HG03135 (cell line): ENCODE measurements around the gene TMEM106C.

Experiments used
- ATAC-seq: cut with Tn5 transposase; IDR thresholded peaks from one replicate; pipeline ENCODE4 v1.9.1; 2021; ENCODE audit warnings: mild to moderate bottlenecking, moderate library complexity; ENCODE audit not compliant: unreplicated experiment

Gene TMEM106C

GRCh38 chr12:48013287-48013686 lies 49.9 kb downstream of the TMEM106C start:
- no peak for ATAC-seq

DNA sequence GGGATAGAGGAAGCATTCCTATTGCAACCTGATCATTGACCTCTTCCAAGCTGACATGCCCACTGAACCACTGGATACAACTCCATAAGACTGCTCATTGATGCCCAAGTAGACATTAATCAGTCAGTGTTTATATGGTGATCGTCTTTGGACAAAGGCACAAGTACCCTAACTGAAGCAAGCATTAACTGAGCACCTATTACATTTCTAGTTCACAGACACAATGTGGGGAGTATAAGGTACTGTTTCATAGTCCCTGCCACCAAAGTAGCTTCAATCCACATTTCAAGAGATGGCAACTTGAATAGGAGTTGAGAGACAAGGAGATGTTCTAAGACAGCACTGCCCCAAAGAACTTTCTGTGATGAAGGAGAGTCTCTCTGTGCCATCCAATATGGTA lies 51.7 kb downstream of the TMEM106C start:
- ATAC-seq: no peak

DNA sequence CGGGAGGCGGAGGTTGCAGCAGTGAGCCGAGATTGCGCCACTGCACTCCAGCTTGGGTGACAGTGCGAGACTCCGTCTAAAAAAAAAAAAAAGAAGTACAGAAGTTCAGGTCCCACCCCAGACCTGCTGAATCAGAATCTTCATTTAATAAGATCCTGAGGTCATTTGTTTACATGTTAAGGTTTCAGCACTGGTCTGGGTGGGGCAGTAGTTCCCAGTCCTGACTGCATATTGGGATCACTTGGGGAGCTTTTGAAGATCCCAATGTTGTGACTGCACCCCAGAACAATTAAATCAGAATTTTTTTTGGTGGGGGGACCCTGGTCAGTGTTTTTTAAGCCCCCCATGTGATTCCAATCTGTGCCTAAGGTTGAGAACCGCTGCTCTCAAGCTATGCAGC lies 52.6 kb downstream of the TMEM106C start:
- no peak for ATAC-seq

DNA sequence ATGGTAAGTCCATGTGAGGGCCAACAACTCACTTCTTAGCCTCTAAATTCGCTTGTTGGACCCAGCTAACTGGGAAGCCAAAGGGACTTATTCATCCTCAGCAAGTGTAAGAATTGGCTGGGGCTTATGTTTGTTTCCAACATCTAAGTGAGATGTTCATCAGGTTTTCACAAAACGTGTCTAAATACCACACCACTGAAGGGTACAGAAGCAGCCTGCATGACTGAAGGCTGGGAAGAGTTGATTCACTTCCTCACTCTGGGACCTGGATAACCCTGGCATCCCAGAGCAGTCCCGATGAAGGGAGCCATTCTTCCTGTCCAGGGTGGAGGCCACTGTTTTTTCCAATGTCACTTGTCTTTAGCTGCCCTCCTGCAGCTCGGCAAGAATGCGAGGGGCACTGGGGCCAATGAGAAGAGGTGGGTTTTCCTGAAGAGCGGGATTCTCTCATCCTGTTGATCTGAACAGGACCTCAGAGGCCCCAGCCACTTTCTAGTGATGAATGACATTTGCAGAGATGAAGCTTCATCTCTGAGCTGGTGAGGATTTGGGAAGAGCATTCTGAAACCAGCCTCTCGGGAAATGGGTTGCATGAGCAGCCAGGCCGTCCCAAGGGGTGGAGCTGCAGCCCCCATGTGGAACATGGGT lies 53.1 kb downstream of the TMEM106C start:
- ATAC-seq: no peak

- no peak for ATAC-seq
Observed at GRCh38 chr12:48017496-48017895, 54.1 kb downstream of the TMEM106C start.

GRCh38 chr12:48017921-48018617 lies 54.7 kb downstream of the TMEM106C start:
- ATAC-seq: no peak
